GM18951 (cell line): ENCODE measurements around the gene TTC9B.

Experiments used
- POLR2A ChIP-seq: IDR thresholded peaks from 4 replicates; pipeline ENCODE4 v1.6.1; 2011; ENCODE audit warnings: mild to moderate bottlenecking; ENCODE audit not compliant: insufficient read length, insufficient read depth; ENCODE audit errors: extremely low read depth
- in situ Hi-C: fragments of 300-500 bp; cut with MboI; formaldehyde crosslinking; loops from one replicate; pipeline ENCODE4 v1.12.0; 2022; ENCODE audit warnings: low sequenced_read_pairs, mixed read lengths, inconsistent platforms; ENCODE audit not compliant: unreplicated experiment

Gene TTC9B

DNA sequence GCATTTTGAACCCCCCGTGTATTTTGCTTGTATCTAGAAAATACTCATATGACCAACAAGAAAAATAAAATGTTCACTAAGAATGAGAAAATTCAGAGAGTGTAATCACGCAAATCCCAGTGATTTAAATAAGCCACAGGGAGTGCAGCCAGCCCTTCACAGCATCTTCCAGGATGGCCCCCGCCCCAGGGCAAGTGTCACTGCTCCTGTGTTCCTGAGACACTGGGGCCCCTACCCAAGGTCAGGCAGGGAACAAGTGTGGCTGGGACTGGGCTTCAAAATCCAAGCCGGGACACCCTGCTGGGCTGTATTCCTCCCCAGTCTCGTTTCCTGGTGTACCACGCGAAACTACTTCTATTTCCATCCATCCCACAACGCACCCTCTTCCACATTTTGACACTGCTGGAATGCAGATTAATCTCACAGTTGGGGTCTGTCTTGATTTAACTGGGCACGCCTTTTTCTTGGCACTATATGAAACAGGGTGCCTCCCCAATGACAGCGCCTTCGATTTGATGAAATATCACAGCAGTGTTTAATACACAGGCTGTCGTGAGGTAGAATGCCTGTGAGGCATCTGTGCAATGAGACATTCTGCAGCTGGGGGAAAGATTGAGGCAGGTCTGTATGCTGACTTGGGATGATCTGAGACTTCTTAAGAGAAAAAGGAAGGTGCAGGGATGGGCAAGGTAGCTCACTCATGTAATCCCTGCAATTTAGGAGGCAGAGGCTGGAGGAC, 26.6 kb upstream of the TTC9B start:
- no peak for TF ChIP-seq POLR2A
- in situ Hi-C loops = no loop called here

- TF ChIP-seq POLR2A = no peak
- in situ Hi-C loops = no loop called here
These were observed 25.0 kb upstream of the TTC9B start for GRCh38 chr19:40243181-40243580.

DNA sequence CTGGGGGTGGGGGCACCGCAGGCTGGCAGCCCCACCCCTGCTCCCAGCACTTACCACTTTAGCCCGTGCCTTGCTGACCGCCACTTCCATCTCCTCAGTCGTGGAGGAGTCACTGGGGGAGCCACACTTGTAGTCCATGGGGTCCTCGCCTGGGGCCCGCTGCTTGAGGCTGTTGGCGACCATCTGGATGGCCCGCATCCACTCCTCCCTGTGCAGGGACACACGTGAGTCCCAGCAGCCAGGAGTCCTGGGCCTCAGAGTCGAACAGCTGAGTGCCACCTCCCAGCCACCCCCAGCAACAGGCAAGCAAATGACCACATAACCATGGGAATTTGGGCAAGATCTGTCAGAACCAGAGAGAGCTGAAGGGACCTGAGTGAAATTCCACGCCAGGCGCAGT, 24.3 kb upstream of the TTC9B start:
- in situ Hi-C loops = no loop called here

DNA sequence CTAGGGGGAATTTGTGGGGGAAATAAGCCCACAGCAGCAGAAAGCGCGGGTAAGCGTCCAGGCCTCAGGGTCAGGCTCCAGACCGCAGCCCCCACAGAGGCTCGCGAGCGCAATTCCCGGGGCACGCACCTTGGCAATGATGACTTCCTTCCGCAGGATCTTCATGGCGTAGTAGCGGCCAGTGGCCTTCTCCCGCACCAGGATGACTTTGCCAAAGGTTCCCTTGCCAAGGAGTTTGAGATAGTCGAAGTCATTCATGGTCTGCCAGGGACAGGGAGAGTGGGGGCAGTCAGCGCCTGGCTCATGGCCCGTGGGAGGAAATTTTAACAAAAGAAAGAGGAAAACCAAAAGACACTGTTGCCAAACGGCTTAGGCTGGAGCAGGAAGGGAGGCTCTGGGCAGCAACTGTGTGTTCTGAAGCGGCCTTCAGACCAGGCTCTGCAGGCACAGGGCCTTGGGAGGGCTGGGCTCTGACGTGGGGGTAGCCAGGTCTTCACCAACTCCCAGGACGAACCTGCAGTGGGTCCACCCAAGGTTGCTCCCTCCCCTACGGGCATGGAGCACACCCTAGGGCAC, 23.7 kb upstream of the TTC9B start:
- in situ Hi-C loops = no loop called here
- TF ChIP-seq POLR2A = no peak

More for the DNA sequence above, 24.3 kb upstream of the TTC9B start:
- TF ChIP-seq POLR2A = no peak

GRCh38 chr19:40241125-40241808, 23.1 kb upstream of the TTC9B start:
- no peak for TF ChIP-seq POLR2A
- in situ Hi-C loops = no loop called here

DNA sequence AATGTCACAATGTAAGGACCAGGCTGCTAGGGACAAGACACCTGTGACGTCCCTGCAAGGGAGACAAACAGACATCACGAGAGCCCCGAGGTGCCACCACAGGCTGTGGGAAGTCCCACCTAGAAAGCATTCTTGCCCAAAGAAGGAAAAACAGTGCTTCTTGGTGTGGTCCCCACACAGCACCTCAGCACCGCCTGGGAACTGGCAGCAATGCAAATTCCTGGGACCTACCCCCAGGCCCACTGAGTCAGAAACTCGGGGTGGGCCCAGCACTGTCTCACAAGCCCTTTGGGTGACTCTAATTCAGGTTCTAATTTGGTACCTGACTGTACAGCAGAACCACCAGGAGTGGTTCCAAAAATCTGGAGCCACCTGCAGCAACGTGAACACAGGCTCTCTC, 22.1 kb upstream of the TTC9B start:
- in situ Hi-C loops = no loop called here
- TF ChIP-seq POLR2A = no peak

DNA sequence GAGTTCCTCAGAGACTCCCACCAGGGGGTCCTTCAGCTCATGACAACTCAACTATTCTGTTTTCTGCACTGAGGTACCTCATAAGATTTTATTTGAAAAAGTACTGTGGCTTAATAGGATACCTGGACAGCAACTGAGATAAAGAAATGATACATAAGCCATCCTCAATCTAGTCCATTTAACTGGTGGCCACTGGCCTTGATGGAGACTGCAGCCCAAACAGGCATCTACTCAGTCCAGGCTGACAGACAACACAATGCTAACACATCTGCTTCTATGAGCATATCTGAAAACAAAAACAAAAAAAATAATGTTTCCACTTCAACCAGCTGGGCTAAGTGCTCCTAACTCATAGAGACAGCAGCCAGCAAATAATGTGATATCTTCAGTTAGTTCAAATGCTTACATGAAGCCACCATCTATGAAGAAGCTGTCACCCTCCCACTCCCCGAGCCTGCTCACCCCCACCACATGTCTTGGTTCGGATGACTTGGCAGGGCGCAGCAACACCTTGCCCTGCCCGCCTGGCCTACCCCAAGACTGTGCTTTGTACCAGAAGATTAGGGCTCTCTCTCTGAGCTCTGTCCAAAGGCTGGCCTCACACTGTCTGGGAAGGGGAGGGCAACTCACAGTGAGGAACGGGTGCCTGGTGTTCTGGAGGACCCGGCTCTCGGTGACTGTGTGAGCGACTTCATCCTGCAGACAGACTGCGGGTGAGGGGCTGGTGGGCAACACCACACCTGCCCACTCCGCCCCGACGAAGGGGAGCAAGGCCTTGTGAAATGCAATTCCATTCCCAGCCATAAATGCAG, 21.4 kb upstream of the TTC9B start:
- TF ChIP-seq POLR2A = no peak
- in situ Hi-C loops = no loop called here

DNA sequence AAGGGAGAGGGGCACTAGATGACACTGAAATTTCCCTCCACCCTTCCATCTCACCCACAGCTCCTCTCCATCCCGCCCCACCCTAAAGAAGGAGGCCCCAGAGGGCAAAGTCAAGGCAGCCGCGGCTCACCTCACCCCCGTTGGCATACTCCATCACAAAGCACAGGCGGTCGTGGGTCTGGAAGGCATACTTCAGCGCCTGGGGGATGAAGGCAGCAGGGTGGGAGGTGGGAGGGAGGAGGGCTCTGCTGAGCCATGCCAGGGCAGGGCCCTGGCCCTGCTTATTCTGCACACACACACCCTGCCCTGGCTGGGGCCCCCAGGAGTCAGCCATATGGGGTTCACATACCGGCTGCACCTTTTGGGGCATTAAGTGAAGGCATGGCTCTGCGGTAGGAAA, 20.6 kb upstream of the TTC9B start:
- no peak for TF ChIP-seq POLR2A
- in situ Hi-C loops = no loop called here

DNA sequence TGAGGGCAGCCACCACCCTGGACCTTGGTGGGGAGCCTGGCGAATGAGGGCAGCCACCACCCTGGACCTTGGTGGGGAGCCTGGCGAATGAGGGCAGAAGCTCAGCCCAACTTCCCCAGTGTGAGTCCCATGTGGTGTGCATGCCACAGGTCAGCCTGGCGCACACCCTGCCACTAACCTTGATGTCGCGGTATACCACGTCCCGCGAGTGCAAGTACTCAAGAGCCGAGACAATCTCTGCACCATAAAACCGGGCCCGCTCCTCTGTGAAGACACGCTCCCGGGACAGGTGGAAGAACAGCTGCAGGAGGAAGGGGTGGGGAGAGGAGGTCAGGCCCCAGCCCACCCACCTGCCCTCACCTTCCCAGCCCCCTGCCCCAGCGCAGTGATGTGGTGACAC, 19.6 kb upstream of the TTC9B start:
- TF ChIP-seq POLR2A = no peak
- in situ Hi-C loops = no loop called here

- no peak for TF ChIP-seq POLR2A
These were observed 18.2 kb upstream of the TTC9B start for GRCh38 chr19:40236366-40236765.

DNA sequence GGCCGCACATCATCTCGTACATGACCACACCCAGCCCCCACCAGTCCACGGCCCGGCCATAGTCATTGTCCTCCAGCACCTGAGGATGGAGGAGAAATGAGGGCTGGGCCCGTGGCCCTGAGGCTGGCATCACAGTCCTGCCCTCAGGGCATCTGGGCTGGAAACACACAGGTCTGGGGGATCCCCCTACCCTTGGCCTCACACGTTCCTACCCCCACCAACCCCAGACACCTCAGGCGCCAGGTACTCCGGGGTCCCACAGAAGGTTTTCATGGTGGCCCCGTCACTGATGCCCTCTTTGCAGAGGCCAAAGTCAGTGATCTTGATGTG, 17.8 kb upstream of the TTC9B start:
- no peak for TF ChIP-seq POLR2A

More at GRCh38 chr19:40236366-40236765, 18.2 kb upstream of the TTC9B start:
- in situ Hi-C loops = no loop called here

GRCh38 chr19:40235238-40236025, 17.2 kb upstream of the TTC9B start:
- no peak for TF ChIP-seq POLR2A
- in situ Hi-C loops = no loop called here

More for the DNA sequence above, 17.8 kb upstream of the TTC9B start:
- in situ Hi-C loops = no loop called here
